AG09319 (cell line): ENCODE data around the gene ITGB2.

ENCODE experiments used
- DNase-seq: peaks from one replicate; pipeline ENCODE4 v3.0.0-alpha.2; 2010; ENCODE audit warnings: low read depth; ENCODE audit errors: extremely low read depth
- TF ChIP-seq, protein P1 (sequence below): IDR thresholded peaks from 2 replicates; pipeline ENCODE4 v1.5.1; 2011; ENCODE audit warnings: low read depth, mild to moderate bottlenecking, inconsistent platforms, low read length, moderate library complexity

Gene ITGB2

DNA sequence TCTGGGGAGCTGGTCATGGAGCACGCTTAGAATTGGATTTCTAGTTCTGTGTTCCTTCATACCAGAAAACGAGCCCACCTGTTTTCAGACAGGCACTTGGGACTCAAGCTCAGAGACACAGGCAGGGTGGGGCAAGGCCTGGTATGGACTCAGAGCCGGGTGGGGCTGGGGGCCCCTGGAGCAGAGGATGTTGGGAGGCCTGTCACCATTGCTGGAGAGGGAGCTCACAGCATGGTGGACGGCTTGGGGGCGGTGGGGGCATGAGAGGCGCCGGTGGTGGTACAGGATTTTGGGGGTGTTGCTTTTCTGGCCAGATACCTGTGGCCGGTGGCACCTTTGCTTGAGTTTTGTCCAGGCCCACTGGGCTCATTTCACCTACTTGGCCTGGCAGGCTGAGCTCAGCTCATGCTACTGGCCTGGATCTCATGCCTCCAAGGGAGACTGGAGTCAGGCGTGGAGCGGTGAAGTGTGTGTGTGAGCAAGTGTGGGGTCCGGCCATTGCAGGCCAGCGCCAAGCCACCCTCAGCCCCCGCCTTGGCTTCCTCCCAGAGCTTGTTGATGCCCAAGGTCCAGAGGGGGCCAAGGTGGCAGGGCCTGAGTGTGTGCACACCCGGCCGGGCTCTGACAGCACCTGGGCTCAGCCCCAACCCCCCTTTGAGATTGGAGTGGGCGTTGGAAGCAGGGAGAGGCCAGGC is 27.9 kb upstream of the ITGB2 start:
- TF ChIP-seq, protein P1, sequence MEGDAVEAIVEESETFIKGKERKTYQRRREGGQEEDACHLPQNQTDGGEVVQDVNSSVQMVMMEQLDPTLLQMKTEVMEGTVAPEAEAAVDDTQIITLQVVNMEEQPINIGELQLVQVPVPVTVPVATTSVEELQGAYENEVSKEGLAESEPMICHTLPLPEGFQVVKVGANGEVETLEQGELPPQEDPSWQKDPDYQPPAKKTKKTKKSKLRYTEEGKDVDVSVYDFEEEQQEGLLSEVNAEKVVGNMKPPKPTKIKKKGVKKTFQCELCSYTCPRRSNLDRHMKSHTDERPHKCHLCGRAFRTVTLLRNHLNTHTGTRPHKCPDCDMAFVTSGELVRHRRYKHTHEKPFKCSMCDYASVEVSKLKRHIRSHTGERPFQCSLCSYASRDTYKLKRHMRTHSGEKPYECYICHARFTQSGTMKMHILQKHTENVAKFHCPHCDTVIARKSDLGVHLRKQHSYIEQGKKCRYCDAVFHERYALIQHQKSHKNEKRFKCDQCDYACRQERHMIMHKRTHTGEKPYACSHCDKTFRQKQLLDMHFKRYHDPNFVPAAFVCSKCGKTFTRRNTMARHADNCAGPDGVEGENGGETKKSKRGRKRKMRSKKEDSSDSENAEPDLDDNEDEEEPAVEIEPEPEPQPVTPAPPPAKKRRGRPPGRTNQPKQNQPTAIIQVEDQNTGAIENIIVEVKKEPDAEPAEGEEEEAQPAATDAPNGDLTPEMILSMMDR = no peak
- no peak for DNase-seq

DNA sequence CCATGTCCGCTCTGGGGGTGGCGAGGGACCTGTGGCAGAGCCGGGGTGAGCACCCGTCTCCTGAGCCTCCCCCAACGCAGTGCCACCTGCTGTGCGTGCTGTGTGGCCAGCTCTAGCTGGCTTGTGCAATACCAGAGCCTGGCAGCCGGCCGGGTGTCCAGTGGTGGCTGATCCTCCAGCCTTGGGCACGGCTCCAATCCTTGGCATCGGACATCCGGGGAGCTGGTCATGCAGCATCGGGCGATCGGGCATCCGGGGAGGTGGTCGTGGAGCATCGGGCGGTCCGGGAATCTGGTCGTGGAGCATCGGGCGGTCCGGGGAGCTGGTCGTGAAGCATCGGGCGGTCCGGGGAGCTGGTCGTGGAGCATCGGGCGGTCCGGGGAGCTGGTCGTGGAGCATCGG is 27.2 kb upstream of the ITGB2 start:
- no peak for DNase-seq
- TF ChIP-seq, protein P1 = no peak

DNA sequence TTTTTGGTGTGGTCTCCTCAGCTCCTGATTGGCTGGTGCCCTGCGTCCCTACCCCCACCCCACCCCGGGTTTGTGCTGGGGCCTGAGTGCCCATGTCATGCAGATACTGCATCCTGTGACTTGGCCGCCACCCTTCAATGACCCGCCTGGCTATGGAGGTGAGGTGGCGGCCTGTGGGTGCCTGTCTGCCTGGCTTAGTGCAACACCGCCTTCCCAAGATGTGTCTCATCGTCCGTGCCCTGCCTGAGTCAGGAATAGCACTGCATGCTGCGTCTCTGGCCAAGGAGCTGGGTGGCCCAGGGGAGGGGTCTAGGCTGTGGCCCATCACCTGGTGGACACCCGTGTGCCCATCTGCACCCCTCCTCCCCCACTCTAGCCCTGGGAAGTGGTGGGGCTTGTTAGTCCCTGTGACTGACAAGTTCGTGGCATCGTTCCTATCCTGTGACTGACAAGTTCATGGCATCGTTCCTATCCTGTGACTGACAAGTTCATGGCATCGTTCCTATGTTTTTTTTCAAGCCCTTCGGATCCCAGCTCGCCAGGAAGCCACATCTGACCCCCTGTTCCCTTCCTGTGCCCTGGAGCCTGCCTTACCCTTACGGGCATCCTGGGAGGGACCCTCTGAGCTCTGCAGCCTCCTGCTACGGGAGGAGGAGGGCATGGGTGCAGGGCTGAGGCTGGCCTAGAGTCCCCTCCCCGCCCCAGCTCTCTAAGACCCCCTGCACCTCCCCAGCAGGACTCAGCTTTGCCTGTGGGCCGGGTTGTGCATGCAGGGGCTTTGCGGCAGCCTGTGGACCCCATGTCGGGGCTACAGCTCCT is 26.6 kb upstream of the ITGB2 start:
- TF ChIP-seq, protein P1 = no peak
- DNase-seq = no peak

DNA sequence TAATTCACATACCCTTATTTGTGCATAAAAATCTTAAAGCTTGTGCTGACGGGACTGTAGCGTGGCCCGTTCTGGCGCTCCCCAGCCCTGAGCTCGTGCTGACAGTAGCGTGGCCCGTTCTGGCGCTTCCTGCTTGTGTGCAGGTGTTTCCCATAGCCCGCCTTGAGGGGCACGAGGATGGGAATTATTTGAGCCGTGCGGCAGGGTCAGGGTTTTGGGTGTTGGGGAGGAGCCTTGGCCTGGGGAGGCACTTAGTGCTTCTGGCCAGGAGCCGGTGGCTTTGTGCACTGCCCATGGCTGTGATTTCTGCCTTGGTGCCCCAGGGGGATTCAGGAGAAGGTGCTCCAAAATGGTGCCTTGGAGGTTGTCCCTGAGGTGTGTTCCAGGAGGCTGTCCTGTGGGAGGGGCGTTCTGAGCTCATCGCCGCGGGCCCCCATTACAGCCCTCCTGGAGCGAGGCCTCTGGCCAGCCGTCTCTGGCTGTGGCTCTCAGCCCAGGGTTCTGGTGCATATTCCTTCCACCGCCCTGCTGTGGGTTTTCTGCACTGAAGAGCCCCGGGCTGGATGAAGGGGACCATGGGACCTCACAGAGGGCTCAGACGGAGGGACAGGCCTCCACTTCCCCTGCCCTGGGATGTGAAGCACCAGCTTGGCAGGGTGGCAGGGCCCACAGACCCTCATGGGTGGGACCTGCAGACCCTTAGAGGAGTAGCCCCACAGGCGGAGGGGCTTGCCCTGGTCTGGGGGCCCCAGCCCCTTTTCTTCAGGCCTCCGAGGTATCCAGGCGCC is 25.7 kb upstream of the ITGB2 start:
- TF ChIP-seq, protein P1 = no peak

DNA sequence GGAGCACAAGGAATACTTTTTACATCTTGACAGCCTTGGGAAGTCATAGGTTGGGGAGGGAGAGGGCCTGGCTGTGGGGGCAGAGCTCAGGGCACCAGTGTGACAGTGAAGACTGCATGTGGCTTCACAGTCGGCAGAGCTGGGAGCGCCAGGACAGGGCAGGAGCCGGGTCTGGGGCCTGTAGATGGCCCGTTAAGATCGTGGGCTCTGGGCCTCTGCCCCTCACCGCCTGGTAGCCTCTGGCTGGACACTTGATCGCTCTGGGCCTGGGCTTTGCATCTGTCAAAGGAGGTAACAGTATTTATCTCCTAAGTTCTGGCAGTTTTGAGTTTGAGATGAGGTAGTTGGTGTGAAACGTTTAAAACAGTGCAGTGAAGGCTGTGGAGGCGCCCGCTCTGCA is 23.9 kb upstream of the ITGB2 start:
- DNase-seq = no peak
- TF ChIP-seq, protein P1 = no peak

More for the DNA sequence above, 25.7 kb upstream of the ITGB2 start:
- no peak for DNase-seq

DNA sequence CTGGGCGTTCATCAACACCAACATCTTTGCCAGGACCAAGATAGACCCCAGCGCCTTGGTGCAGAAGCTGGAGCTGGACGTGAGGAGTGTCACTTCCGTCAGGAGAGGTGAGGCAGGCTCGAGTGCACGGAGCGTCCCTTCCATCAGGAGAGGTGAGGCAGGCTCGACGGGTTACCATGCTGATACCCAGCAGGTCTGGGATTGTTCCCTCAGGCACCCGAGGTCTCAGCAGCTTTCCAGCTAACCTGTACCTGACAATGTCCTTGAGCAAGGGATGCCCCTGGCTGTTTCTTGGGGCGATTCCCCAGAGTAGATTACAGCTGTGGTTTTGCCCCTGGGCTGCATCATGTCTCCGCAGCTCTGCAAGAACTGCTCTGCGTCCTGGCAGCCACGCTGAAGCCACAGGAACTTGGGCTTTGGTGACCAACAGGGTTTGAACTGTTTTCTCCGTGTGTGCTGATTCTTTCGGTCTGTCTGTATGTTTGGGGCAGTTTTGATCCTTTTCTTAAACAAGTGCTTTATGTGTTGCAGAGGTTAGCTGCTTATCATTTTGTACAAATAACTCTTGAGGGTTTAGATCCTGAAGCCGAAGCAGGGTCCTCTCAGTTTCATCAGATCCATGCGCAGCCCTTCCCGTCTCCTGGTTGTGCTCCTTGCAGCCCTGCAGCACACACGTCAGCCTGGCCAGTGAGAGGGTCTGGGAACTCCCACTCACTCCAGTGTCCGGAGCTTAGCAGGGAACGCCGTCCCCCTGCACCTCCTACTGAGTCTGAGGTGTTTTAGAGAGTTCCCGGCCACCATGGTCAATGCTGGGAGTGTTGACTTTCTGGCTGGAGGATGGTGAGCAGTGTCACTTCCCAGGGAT is 23.2 kb upstream of the ITGB2 start:
- TF ChIP-seq, protein P1 = no peak
- no peak for DNase-seq
